Heart left ventricle (tissue), 13 donors: ENCODE results near the gene IPCEF1.

ENCODE experiments used
- CTCF ChIP-seq, 12 donors: fragments of 200-600 bp; sonication (generic) in 4 of 12; IDR thresholded peaks; one replicate each; pipeline versions ENCODE4 v1.5.0 to v1.8.0; 2018 to 2022; ENCODE audit warnings: antibody characterized with exemption in 12 of 12, mild to moderate bottlenecking in 5 of 12
- POLR2A ChIP-seq, 2 donors: fragments of 450-650 bp; IDR thresholded peaks; one replicate each; pipeline ENCODE4 v1.6.1; 2017; ENCODE audit warnings: antibody characterized with exemption in 2 of 2, mild to moderate bottlenecking in 2 of 2, moderate library complexity in 2 of 2
- donor health status: ischemic (EF 13 %, LVEDD 7.1; RV severe dilation, severe dysfunction).
- donor health status: DM: no; HTN: yes; CAD: no.
- donor health status: DM: no; HTN: no; CAD: no.
- donor health status: ischemic (EF 25% LVEDD 6.9; RV normal size, moderate dysfunction).
- donor health status: ischemic (EF 25% LVEDD 5.7; RV mildly dilated, moderate dysfunction).
- donor health status: ischemic (EF 35%, LVEDD 5.7; RV mildly dilated, moderate dysfunction).
- donor health status: nonischemic (EF 11% LVEDD 7.7; RV severe dilation, severe dysfunction).
- donor health status: DM: yes; HTN: yes; CAD: no.
- donor health status: PGD.
- donor health status: ischemic (EF 29% LVEDD 5.4; RV normal size, mild dysfunction).
- donor health status: nonischemic (EF 23%, LVEDD 6.1; RV moderate dilation, normal function).

GRCh38 chr6:154236646-154237301, 119.8 kb downstream of the IPCEF1 start:
- TF ChIP-seq CTCF (IDR thresholded peaks at IDR 0.05) (no peak), POLR2A (IDR thresholded peaks at IDR 0.05) (no peak)
